Endothelial cell of umbilical vein (primary cell): ENCODE measurements around the gene ZNF462. TPM values are rescaled to one million over a fixed set of nuclear protein-coding genes. Genes with fewer than 3 reads are reported as not detected.

Experiments
- BruUV-seq: library from RNA; stranded (reverse); fragments of 400-500 nt; replicated peaks from 2 replicates; lab custom pipeline; 2021; lab: Mats Ljungman, UMichigan
- CTCF ChIA-PET: fragments of 300-600, 350-600 bp; sonication (Branson Sonifier 250); formaldehyde crosslinking; loops from one replicate; lab custom pipeline; 2021; ENCODE audit warnings: antibody characterized with exemption, inconsistent platforms; lab: Charles Lee
- POLR2A ChIA-PET: fragments of 300-600, 350-600 bp; sonication (Branson Sonifier 250); formaldehyde crosslinking; loops from one replicate; lab custom pipeline; 2021; ENCODE audit warnings: antibody characterized with exemption, inconsistent platforms; lab: Charles Lee
- DNase-seq: peaks from one replicate; pipeline ENCODE4 v3.0.0-alpha.2; 2011; ENCODE audit warnings: low read depth, low spot score
- FAIRE-seq: peaks from 2 replicates; lab custom pipeline; 2011; peaks lifted over from hg19 to GRCh38; lab: Jason Lieb, UNC
- H2AFZ ChIP-seq: 2 replicates; pipeline ENCODE4 v1.6.0; 2012; ENCODE audit warnings: low read depth, low read length, control low read depth, inconsistent platforms
- H3K27ac ChIP-seq: 2 replicates; pipeline ENCODE4 v1.5.1; 2011; ENCODE audit warnings: low read depth, mild to moderate bottlenecking, control low read depth, low read length, moderate library complexity; ENCODE audit not compliant: insufficient read depth
- H3K27me3 ChIP-seq, 2 experiments: 2 replicates each; pipeline versions ENCODE4 v1.6.0 to v1.6.1; 2011; ENCODE audit warnings: low read length in 2 of 2, mixed read lengths in 1 of 2; ENCODE audit not compliant: control insufficient read depth in 2 of 2, insufficient read depth in 2 of 2
- H3K36me3 ChIP-seq, 2 experiments: 2 replicates in 1 of 2; 3 replicates in 1 of 2; pipeline ENCODE4 v1.5.1; 2011; ENCODE audit warnings: low read length in 2 of 2, mild to moderate bottlenecking in 1 of 2, moderate library complexity in 1 of 2; ENCODE audit not compliant: control insufficient read depth in 2 of 2, insufficient read depth in 2 of 2; ENCODE audit errors: extremely low read depth in 1 of 2
- H3K4me1 ChIP-seq: 3 replicates; pipeline ENCODE4 v1.5.1; 2011; ENCODE audit warnings: mild to moderate bottlenecking, low read length; ENCODE audit not compliant: control insufficient read depth, insufficient read depth; ENCODE audit errors: extremely low read depth
- H3K4me2 ChIP-seq: 2 replicates; pipeline ENCODE4 v1.6.1; 2011; ENCODE audit warnings: low read length, control low read depth, mixed read lengths; ENCODE audit not compliant: insufficient read depth
- H3K4me3 ChIP-seq, 3 experiments: fragments of 200-600 bp in 1 of 3; sonication (generic), shearing (Covaris generic) in 1 of 3; replicated peaks in 1 of 3; 2 replicates each; pipeline ENCODE4 v1.5.1; 2011 to 2016; ENCODE audit warnings: control low read depth in 3 of 3, low read length in 3 of 3, mild to moderate bottlenecking in 2 of 3, inconsistent platforms in 1 of 3, low read depth in 1 of 3, moderate library complexity in 1 of 3; ENCODE audit not compliant: insufficient read depth in 1 of 3
- H3K79me2 ChIP-seq: 2 replicates; pipeline ENCODE4 v1.6.0; 2012; ENCODE audit warnings: low read length, inconsistent platforms; ENCODE audit not compliant: control insufficient read depth, insufficient read depth
- H3K9ac ChIP-seq: replicated peaks from 2 replicates; pipeline ENCODE3; 2011; ENCODE audit warnings: low read length, control low read depth; ENCODE audit not compliant: insufficient read depth; ENCODE audit errors: extremely low read depth
- H3K9me1 ChIP-seq: replicated peaks from 3 replicates; pipeline ENCODE4 v1.6.0; 2011; ENCODE audit warnings: mild to moderate bottlenecking, low read length; ENCODE audit not compliant: control insufficient read depth, insufficient read depth; ENCODE audit errors: extremely low read depth
- H3K9me3 ChIP-seq: replicated peaks from 2 replicates; pipeline ENCODE4 v1.5.1; 2012; ENCODE audit warnings: low read length, inconsistent platforms; ENCODE audit not compliant: control insufficient read depth, insufficient read depth
- H4K20me1 ChIP-seq: replicated peaks from 2 replicates; pipeline ENCODE3; 2011; ENCODE audit warnings: mild to moderate bottlenecking, low read length; ENCODE audit not compliant: control insufficient read depth, insufficient read depth; ENCODE audit errors: extremely low read depth
- CTCF ChIP-seq, 2 donors: IDR thresholded peaks; 1 replicate in 1 of 2; 2 replicates in 1 of 2; pipeline ENCODE4 v1.5.1; 2011; ENCODE audit warnings: low read length in 2 of 2, mild to moderate bottlenecking in 2 of 2, moderate library complexity in 2 of 2, control low read depth in 1 of 2, inconsistent platforms in 1 of 2, low read depth in 1 of 2; ENCODE audit not compliant: insufficient read depth in 1 of 2; ENCODE audit errors: extremely low read depth in 1 of 2
- EZH2 ChIP-seq: IDR thresholded peaks from 2 replicates; pipeline ENCODE4 v1.6.1; 2012; ENCODE audit warnings: borderline replicate concordance, low read depth, mild to moderate bottlenecking, moderate library complexity, low read length, inconsistent platforms; ENCODE audit not compliant: severe bottlenecking
- FOS ChIP-seq: IDR thresholded peaks from 2 replicates; pipeline ENCODE4 v1.6.1; 2011; ENCODE audit warnings: mild to moderate bottlenecking, low read length, moderate library complexity, borderline replicate concordance; ENCODE audit not compliant: insufficient read depth
- GATA2 ChIP-seq: IDR thresholded peaks from 2 replicates; pipeline ENCODE4 v1.7.0; 2011; ENCODE audit warnings: low read depth, mild to moderate bottlenecking, moderate library complexity, mixed read lengths, low read length; ENCODE audit not compliant: insufficient read length, insufficient read depth
- JUN ChIP-seq: IDR thresholded peaks from 2 replicates; pipeline ENCODE4 v1.6.1; 2011; ENCODE audit warnings: borderline replicate concordance, low read depth; ENCODE audit not compliant: insufficient read length, insufficient read depth
- MAX ChIP-seq: IDR thresholded peaks from 2 replicates; pipeline ENCODE4 v1.6.1; 2011; ENCODE audit not compliant: insufficient read depth, insufficient read length
- MYC ChIP-seq: IDR thresholded peaks from one replicate; pipeline ENCODE4 v1.6.1; 2011; ENCODE audit warnings: mild to moderate bottlenecking, low read depth, low read length
- POLR2A ChIP-seq: IDR thresholded peaks from 2 replicates; pipeline ENCODE4 v1.6.1; 2012; ENCODE audit warnings: low read depth, mild to moderate bottlenecking, control low read depth, low read length
- POLR2AphosphoS5 ChIP-seq: IDR thresholded peaks from 2 replicates; pipeline ENCODE4 v1.6.1; 2012; ENCODE audit warnings: low read depth, mild to moderate bottlenecking, control low read depth, low read length, moderate library complexity; ENCODE audit not compliant: insufficient read depth
- dilution Hi-C: fragments of 300-500 bp; cut with MboI; formaldehyde crosslinking; loops from one replicate; pipeline ENCODE4 v1.15.0; 2019; ENCODE audit warnings: low sequenced_read_pairs; ENCODE audit not compliant: extremely low pct_ligation_motif_present
- intact Hi-C: fragments of 100-400 bp; cut with micrococcal nuclease; formaldehyde crosslinking; loops from one replicate; pipeline ENCODE4 v1.10.0; 2022
- polyA plus RNA-seq, 4 experiments: library from polyadenylated mRNA; depleted of rRNA in 3 of 4; stranded (reverse) in 3 of 4; unstranded in 1 of 4; fragments of >200 nt; gene quantifications; 2 replicates each; pipeline versions ENCODE4 v1.2.1 to v1.2.3, GENCODE V29; 2011 to 2012; ENCODE audit warnings: missing spikeins in 1 of 4
- total RNA-seq: library from RNA; stranded (reverse); gene quantifications from 2 replicates; pipeline ENCODE4 v1.2.3, GENCODE V29; 2021

ZNF462 gene
- total and polyA plus RNA-seq, 2 donors (not counting 3 experiments of a cell fraction or from before 2014, with no cell fraction given) = 6.2 to 24.7 TPM

DNA sequence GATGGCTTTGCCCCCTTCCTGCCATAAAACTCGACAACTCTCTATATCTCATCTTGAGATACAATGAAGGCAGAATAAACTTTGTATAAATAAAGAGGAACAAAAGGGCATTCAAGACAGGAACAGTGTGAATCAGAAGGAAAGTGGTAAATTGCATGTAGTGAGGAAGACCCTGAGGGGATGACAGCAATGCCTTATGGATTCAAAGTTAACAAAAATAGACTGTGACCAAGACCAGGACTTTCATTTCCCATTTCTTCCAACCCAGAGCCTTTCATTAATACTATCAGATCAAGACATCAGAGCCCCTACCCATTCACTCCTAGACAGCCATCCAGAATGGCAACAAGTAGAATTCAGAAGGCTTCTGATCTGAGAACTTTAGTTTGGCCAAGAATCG is 46.4 kb upstream of the ZNF462 start:
- FAIRE-seq = no peak
- CTCF ChIA-PET = no interaction called here

More for the DNA sequence above, 46.4 kb upstream of the ZNF462 start:
- Histone ChIP-seq H3K36me3 (no peaks in the 10 kb centered on the region), H3K4me3 (no peak overlapping the region), H3K27ac (no peak overlapping the region), H3K27me3 (no peaks in the 10 kb centered on the region), H2AFZ (no peak overlapping the region), H3K4me1 (no peaks in the 10 kb centered on the region), H3K79me2 (no peaks in the 10 kb centered on the region), H3K9ac (no peak overlapping the region), H3K9me1 (no peaks in the 10 kb centered on the region), H4K20me1 (no peaks in the 10 kb centered on the region), H3K4me2 (no peak overlapping the region), H3K9me3 (no peaks in the 10 kb centered on the region)
- BruUV-seq = no TSS peak
- no peak for DNase-seq
- TF ChIP-seq JUN (no peak), CTCF (IDR thresholded peaks at IDR 0.05; ENCODE audit: extremely low read depth in 1 of 2, insufficient read depth in 1 of 2, low read depth in 1 of 2, low read length in 2 of 2) (no peak), POLR2A (no peak), POLR2AphosphoS5 (no peak), MAX (no peak), FOS (no peak), GATA2 (no peak), MYC (no peak), EZH2 (no peak)
- POLR2A ChIA-PET = no interaction called here
- dilution Hi-C loops = no loop called here
- intact Hi-C loops = no loop called here
